Neutrophil (primary cell): ENCODE measurements around the gene GRB10.

Source experiments
- H3K27ac ChIP-seq: fragments of 200-600 bp; sonication (generic); 2 replicates; pipeline ENCODE4 v1.5.1; 2016; ENCODE audit warnings: mild to moderate bottlenecking, moderate library complexity
- H3K27me3 ChIP-seq: fragments of 200-600 bp; sonication (generic); 2 replicates; pipeline ENCODE4 v1.6.0; 2016; ENCODE audit warnings: mild to moderate bottlenecking
- H3K36me3 ChIP-seq: fragments of 200-600 bp; sonication (generic); 2 replicates; pipeline ENCODE4 v1.5.1; 2017
- H3K4me1 ChIP-seq, 2 experiments: fragments of 200-600 bp in 1 of 2; sonication (generic) in 1 of 2; 1 replicate in 1 of 2; 2 replicates in 1 of 2; pipeline versions ENCODE4 v1.5.1 to v1.6.1; 2013 to 2016; ENCODE audit warnings: low read depth in 1 of 2, low read length in 1 of 2, mild to moderate bottlenecking in 1 of 2, moderate library complexity in 1 of 2; ENCODE audit not compliant: control insufficient read depth in 1 of 2, insufficient read depth in 1 of 2
- H3K4me3 ChIP-seq, 2 experiments: fragments of 200-600 bp in 1 of 2; sonication (generic) in 1 of 2; 1 replicate in 1 of 2; 2 replicates in 1 of 2; pipeline ENCODE4 v1.5.1; 2013 to 2016; ENCODE audit warnings: low read depth in 1 of 2, low read length in 1 of 2, mild to moderate bottlenecking in 1 of 2, moderate library complexity in 1 of 2
- H3K9me3 ChIP-seq: fragments of 200-600 bp; sonication (generic); 2 replicates; pipeline ENCODE4 v1.5.1; 2016
- TF ChIP-seq, protein P1 (sequence below): fragments of 200-600 bp; sonication (generic); IDR thresholded peaks from 2 replicates; pipeline ENCODE4 v1.5.1; 2016; ENCODE audit warnings: antibody characterized with exemption

GRB10 gene

GRCh38 chr7:50608196-50608906 is 174.3 kb downstream of the GRB10 start:
- Histone ChIP-seq H3K36me3 (peaks cover 70% of the 10 kb centered on the region), H3K27ac (no peak overlapping the region), H3K9me3 (no peaks in the 10 kb centered on the region), H3K4me3 (no peak overlapping the region), H3K27me3 (no peaks in the 10 kb centered on the region), H3K4me1 (no peaks in the 10 kb centered on the region)
- TF ChIP-seq, protein P1, sequence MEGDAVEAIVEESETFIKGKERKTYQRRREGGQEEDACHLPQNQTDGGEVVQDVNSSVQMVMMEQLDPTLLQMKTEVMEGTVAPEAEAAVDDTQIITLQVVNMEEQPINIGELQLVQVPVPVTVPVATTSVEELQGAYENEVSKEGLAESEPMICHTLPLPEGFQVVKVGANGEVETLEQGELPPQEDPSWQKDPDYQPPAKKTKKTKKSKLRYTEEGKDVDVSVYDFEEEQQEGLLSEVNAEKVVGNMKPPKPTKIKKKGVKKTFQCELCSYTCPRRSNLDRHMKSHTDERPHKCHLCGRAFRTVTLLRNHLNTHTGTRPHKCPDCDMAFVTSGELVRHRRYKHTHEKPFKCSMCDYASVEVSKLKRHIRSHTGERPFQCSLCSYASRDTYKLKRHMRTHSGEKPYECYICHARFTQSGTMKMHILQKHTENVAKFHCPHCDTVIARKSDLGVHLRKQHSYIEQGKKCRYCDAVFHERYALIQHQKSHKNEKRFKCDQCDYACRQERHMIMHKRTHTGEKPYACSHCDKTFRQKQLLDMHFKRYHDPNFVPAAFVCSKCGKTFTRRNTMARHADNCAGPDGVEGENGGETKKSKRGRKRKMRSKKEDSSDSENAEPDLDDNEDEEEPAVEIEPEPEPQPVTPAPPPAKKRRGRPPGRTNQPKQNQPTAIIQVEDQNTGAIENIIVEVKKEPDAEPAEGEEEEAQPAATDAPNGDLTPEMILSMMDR, result no peak

DNA sequence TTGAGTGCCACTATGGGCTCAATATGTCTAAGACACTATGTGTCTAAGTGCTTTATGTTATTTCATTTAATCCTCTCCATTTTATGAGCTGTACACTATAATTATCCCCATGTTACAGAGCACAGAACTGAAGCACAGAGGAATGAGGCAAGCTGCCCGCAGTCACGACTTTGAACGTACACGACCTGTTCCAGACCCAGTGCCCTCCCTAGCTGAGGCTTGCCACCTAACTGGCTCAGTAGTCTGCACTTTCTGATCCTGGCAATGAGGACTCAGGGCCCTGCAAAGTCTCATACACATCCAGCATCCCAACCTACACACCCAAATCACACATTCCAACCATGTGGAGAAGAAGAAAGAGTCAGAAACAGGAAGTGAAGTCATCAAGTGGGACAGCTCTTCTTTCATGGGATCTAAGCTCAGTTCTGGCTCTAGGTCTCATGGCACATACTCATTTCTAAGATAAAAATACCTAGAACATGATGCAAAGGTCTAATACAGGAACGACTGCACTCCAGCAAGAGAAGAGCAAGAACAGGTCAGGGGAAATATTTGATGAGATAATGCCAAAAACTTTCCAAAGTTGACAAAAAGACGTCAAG is 175.1 kb downstream of the GRB10 start:
- H3K36me3 ChIP-seq, result peaks cover 72% of the 10 kb centered on the region
- TF ChIP-seq, protein P1, result no peak
- no peaks in the 10 kb centered on the region for H3K4me1 ChIP-seq
- no peaks in the 10 kb centered on the region for H3K9me3 ChIP-seq
- H3K27me3 ChIP-seq, result no peaks in the 10 kb centered on the region
- no peak overlapping the region for H3K27ac ChIP-seq
- H3K4me3 ChIP-seq, result no peak overlapping the region

GRCh38 chr7:50605059-50605458 is 177.6 kb downstream of the GRB10 start:
- TF ChIP-seq, protein P1, result no peak
- Histone ChIP-seq H3K9me3 (no peaks in the 10 kb centered on the region), H3K27ac (no peak overlapping the region), H3K4me1 (no peaks in the 10 kb centered on the region), H3K27me3 (no peaks in the 10 kb centered on the region), H3K4me3 (no peak overlapping the region), H3K36me3 (peaks cover 60% of the 10 kb centered on the region)

DNA sequence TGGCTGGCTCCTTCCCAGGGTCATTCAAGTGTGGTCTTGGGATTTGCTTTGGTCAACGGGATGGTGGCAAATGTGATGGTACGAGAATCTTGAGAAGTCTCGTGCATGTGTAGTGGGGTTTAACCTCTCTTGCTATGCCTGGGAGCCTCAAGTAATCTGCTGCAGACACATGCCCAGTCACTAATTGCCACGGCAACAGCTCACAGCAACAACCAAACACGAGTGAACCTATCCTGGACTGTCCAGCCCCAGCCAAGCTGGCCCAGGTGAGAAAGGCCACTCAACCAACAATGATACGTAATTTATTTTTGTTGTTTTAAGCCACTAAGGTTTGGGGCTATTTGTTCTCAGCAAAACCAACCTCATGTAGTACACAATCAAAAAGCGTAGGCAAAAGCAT is 179.4 kb downstream of the GRB10 start:
- H3K4me1 ChIP-seq, result peaks cover 3% of the 10 kb centered on the region in 2 experiments
- peaks cover 64% of the 10 kb centered on the region for H3K36me3 ChIP-seq
- no peak overlapping the region for H3K4me3 ChIP-seq
- H3K9me3 ChIP-seq, result no peaks in the 10 kb centered on the region
- no peaks in the 10 kb centered on the region for H3K27me3 ChIP-seq
- H3K27ac ChIP-seq, result no peak overlapping the region
- TF ChIP-seq, protein P1, result no peak

- Histone ChIP-seq H3K36me3 (peaks cover 58% of the 10 kb centered on the region), H3K9me3 (no peaks in the 10 kb centered on the region), H3K4me3 (no peak overlapping the region), H3K27me3 (no peaks in the 10 kb centered on the region), H3K27ac (no peak overlapping the region), H3K4me1 (peaks cover 3% of the 10 kb centered on the region in 2 experiments)
- TF ChIP-seq, protein P1, result no peak
These were observed 183.3 kb downstream of the GRB10 start for GRCh38 chr7:50599385-50599784.
